ENCODE measurements around the gene VPS13C. TPM values are rescaled to one million over a fixed set of nuclear protein-coding genes. Genes with fewer than 3 reads are reported as not detected.

The VPS13C gene
- total RNA-seq, 1 donor from 2014 or later, result 38.7 TPM

DNA sequence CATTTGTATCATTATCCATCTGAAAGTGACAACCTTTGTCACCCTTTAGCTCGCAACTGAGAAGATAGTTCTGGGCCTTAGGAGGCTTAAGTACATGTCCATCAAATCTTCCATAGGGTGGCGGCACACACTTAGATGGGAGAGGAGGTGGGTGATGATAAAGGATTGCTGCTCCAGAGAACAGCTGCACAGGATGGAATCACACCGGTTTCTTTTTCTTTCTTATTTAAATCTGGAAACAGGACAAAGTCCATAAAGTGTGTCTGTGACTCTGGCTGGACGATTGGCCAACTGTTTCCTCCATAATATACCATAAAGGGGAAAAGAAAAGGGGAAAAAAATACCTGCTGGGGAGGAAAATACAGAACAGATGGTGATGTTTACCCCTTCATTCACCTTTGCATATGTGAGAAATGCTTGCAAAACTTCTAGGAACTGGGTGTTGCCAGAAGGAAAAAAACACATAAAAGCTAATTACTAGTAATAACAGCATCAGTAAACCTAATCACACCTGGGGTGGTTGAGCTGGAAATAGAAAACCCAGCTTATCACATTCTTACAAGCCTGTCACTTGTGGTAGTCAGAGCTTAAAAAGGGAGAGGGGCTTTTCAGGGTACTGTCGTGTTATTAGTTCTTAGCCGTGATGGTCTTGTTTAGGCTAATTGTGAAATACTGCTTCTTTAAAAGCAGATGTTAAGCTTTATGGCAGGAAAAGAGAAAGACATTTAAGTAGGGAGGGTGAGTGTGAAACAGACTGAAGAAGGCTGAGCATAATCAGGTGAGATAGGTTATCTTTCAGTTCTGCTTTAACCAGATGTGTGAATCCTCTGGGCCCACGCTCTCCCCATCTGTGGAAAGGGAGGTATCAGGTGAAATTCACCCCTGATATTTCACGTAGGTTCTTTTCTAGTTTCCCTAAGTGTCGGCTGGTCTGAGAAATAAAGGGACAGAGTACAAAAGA is 23.2 kb upstream of the VPS13C start:
- H3K27ac Mint-ChIP-seq, result no peak overlapping the region
- no peak for DNase-seq (ENCODE audit: extremely low spot score, unreplicated experiment)
- H3K4me3 Mint-ChIP-seq, result no peak overlapping the region
- no peaks in the 10 kb centered on the region for H3K36me3 Mint-ChIP-seq
- peaks cover 4% of the 10 kb centered on the region for H3K9me3 Mint-ChIP-seq
- peaks cover 6% of the 10 kb centered on the region for H3K4me1 Mint-ChIP-seq (ENCODE audit: unreplicated experiment)
- TF ChIP-seq, protein P1, sequence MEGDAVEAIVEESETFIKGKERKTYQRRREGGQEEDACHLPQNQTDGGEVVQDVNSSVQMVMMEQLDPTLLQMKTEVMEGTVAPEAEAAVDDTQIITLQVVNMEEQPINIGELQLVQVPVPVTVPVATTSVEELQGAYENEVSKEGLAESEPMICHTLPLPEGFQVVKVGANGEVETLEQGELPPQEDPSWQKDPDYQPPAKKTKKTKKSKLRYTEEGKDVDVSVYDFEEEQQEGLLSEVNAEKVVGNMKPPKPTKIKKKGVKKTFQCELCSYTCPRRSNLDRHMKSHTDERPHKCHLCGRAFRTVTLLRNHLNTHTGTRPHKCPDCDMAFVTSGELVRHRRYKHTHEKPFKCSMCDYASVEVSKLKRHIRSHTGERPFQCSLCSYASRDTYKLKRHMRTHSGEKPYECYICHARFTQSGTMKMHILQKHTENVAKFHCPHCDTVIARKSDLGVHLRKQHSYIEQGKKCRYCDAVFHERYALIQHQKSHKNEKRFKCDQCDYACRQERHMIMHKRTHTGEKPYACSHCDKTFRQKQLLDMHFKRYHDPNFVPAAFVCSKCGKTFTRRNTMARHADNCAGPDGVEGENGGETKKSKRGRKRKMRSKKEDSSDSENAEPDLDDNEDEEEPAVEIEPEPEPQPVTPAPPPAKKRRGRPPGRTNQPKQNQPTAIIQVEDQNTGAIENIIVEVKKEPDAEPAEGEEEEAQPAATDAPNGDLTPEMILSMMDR (conservative IDR thresholded peaks at IDR 0.05), result no peak
- H3K27me3 Mint-ChIP-seq, result peaks cover 3% of the 10 kb centered on the region

DNA sequence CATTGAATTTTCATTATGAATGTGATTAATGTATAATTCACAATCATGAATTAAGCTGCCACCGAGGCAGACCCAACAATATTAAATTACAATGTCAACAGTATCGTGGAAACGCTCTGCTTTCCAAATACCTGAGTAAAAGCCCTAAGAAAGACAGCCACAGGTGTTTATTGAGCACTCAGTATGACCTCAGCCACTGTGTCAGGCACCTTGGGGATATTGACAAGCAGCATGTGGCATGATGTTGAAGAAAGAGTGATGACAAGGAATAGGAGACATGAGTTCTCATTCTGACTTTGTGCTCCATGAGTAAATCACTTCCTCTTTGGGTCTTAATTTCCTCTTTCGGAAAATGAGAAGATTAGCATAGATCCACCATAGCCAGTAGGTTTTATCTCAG is 19.3 kb upstream of the VPS13C start:
- no peak for DNase-seq (ENCODE audit: extremely low spot score, unreplicated experiment)
- Mint-ChIP-seq H3K4me3 (no peak overlapping the region), H3K27ac (no peak overlapping the region), H3K36me3 (no peaks in the 10 kb centered on the region), H3K4me1 (ENCODE audit: unreplicated experiment) (peaks cover 3% of the 10 kb centered on the region), H3K9me3 (peaks cover 4% of the 10 kb centered on the region), H3K27me3 (peaks cover 3% of the 10 kb centered on the region)
- TF ChIP-seq, protein P1 (conservative IDR thresholded peaks at IDR 0.05), result no peak

GRCh38 chr15:62075595-62076277 is 15.5 kb upstream of the VPS13C start:
- Mint-ChIP-seq H3K4me3 (peak overlapping the region; percentile 40), H3K27me3 (peaks cover 3% of the 10 kb centered on the region), H3K9me3 (no peaks in the 10 kb centered on the region), H3K4me1 (ENCODE audit: unreplicated experiment) (peaks cover 3% of the 10 kb centered on the region), H3K36me3 (no peaks in the 10 kb centered on the region), H3K27ac (peak overlapping the region; percentile 87)
- DNase-seq (ENCODE audit: extremely low spot score, unreplicated experiment), result no peak
- TF ChIP-seq, protein P1 (conservative IDR thresholded peaks at IDR 0.05), result no peak

DNA sequence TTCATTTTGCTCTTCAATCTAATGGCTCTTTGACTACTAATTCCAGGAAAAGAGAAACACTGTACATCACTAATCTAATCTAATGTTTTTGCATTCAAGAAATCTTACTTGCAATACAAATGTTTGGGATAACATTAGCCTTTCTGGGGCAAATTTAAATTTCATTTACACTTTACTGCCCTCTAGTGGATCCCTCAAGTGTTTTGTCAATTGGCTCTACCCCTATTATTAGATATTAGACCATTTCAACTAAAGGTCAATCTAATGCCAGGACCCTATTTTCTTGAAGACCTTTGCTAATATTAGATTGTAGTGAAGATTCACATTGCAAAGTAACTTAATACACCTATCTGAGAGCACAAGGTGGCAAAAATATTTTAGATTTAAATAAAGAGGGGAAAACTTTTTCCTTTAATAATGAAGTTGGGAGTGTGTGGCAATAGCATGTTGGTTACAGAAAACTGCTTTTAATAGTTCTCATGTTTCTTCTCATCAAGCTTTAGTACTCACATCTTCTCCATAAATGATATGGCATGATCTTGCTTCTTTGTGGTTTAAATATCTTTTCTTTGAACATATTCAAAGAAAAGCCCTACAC is 11.6 kb upstream of the VPS13C start:
- Mint-ChIP-seq H3K27ac (no peak overlapping the region), H3K4me3 (peak overlapping the region; percentile 30), H3K27me3 (peaks cover 23% of the 10 kb centered on the region), H3K36me3 (no peaks in the 10 kb centered on the region), H3K9me3 (no peaks in the 10 kb centered on the region), H3K4me1 (ENCODE audit: unreplicated experiment) (peaks cover 8% of the 10 kb centered on the region)
- TF ChIP-seq, protein P1 (conservative IDR thresholded peaks at IDR 0.05), result peak; percentile 83
- DNase-seq (ENCODE audit: extremely low spot score, unreplicated experiment), result no peak

DNA sequence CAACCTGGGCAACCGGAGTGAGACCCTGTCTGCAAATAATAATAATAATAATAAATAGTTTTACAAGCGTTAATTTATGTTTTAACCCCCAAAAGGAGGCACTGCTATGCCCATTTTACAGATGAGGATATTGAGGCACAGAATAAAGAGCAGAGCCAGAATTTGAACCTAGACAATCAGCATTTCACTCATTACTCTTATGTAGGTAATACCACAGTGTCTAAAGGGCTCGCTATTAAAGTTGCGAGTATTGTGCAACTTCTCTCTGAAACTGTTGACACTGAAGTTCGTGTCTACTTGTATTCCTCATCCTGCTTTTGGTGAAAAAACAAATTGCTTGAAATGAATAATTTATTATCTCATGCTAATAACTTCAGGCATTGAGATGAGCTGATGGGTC is 9.3 kb upstream of the VPS13C start:
- Mint-ChIP-seq H3K27me3 (peaks cover 40% of the 10 kb centered on the region), H3K4me3 (no peak overlapping the region), H3K9me3 (no peaks in the 10 kb centered on the region), H3K27ac (no peak overlapping the region), H3K36me3 (no peaks in the 10 kb centered on the region), H3K4me1 (ENCODE audit: unreplicated experiment) (peaks cover 5% of the 10 kb centered on the region)
- TF ChIP-seq, protein P1 (conservative IDR thresholded peaks at IDR 0.05), result no peak
- DNase-seq (ENCODE audit: extremely low spot score, unreplicated experiment), result no peak
